ENCODE results near the gene METTL6. TPM values are rescaled to one million over a fixed set of nuclear protein-coding genes. Genes with fewer than 3 reads are reported as not detected.

METTL6 gene
- total RNA-seq, 2 donors from 2014 or later: 12.5 to 14.8 TPM

DNA sequence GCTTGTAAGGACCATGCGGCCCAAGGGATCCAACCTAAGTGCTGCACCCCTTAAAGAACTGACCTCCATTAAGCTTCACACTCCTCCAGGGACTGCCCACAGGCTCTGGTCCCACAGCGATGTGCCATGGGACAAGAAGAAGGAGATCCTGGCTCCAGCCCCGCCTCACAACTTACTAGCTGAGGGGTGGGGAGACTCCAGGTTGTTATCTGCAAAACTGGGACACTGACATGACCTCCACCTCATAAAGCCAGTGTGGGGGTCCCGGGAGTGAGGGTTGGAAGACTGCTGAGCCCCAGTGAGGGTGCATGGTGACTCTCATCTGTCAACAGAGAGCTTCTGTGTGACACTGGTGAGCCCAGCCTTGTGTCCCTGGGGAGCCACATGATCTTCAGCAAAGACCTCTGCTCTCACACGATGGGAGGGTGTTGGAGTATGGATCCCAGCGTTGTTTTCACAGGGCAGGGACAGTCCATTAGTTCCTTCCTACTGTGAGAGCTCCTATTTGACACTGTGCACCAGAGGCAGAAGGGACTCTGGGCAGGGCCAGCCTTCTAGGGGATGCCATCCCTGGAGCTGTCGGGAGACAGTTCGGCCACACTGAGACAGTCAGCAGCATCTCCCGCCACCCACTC is 26.8 kb upstream of the METTL6 start:
- TF ChIP-seq, protein P1, sequence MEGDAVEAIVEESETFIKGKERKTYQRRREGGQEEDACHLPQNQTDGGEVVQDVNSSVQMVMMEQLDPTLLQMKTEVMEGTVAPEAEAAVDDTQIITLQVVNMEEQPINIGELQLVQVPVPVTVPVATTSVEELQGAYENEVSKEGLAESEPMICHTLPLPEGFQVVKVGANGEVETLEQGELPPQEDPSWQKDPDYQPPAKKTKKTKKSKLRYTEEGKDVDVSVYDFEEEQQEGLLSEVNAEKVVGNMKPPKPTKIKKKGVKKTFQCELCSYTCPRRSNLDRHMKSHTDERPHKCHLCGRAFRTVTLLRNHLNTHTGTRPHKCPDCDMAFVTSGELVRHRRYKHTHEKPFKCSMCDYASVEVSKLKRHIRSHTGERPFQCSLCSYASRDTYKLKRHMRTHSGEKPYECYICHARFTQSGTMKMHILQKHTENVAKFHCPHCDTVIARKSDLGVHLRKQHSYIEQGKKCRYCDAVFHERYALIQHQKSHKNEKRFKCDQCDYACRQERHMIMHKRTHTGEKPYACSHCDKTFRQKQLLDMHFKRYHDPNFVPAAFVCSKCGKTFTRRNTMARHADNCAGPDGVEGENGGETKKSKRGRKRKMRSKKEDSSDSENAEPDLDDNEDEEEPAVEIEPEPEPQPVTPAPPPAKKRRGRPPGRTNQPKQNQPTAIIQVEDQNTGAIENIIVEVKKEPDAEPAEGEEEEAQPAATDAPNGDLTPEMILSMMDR (IDR thresholded peaks at IDR 0.05): no peak
- TF ChIP-seq POLR2A (IDR thresholded peaks at IDR 0.05): no peak
- TF ChIP-seq POLR2AphosphoS5 (IDR thresholded peaks at IDR 0.05): no peak
- WGBS: 76% methylated on average over 9 of the region's 9 CpGs
- H3K9me3 ChIP-seq: no peaks in the 10 kb centered on the region
- H3K36me3 ChIP-seq: no peaks in the 10 kb centered on the region
- DNase-seq (ENCODE audit: low spot score): no peak
- intact Hi-C loops (cut with DNase I): no loop called here
- H3K27me3 ChIP-seq (replicated peaks; ENCODE audit: insufficient read depth): no peaks in the 10 kb centered on the region
- H3K4me3 ChIP-seq: no peak overlapping the region
- no peaks in the 10 kb centered on the region for H3K4me1 ChIP-seq (replicated peaks)
- H3K27ac ChIP-seq: no peak overlapping the region

GRCh38 chr3:15453501-15453900 is 26.2 kb upstream of the METTL6 start:
- intact Hi-C loops (cut with DNase I): no loop called here
- no peaks in the 10 kb centered on the region for H3K4me1 ChIP-seq (replicated peaks)
- H3K27me3 ChIP-seq (replicated peaks; ENCODE audit: insufficient read depth): no peaks in the 10 kb centered on the region
- no peak overlapping the region for H3K4me3 ChIP-seq
- no peaks in the 10 kb centered on the region for H3K36me3 ChIP-seq
- WGBS: 87% methylated on average over 8 of the region's 8 CpGs
- DNase-seq (ENCODE audit: low spot score): no peak
- TF ChIP-seq POLR2AphosphoS5 (IDR thresholded peaks at IDR 0.05) (no peak), POLR2A (IDR thresholded peaks at IDR 0.05) (no peak)
- TF ChIP-seq, protein P1 (IDR thresholded peaks at IDR 0.05): no peak
- H3K27ac ChIP-seq: no peak overlapping the region
- H3K9me3 ChIP-seq: no peaks in the 10 kb centered on the region

DNA sequence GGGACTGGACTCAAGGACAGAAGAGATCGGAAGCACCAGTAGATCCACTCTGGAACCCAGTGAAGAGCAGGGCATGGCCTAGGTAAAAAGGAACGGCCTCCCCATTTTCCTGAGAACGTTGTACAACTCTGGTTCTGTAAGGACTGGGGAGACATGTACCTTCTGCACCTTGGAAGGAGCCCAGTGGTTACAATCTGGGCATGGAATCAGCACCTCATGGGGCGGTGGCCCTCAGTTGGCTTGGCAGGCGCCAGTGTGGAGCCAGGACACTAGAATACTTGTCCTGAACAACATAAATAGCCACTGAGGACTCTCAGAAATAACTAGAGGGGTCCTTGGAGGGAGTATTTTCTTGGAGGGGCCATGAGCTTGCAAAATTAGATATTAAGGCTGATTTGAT is 25.6 kb upstream of the METTL6 start:
- H3K27me3 ChIP-seq (replicated peaks; ENCODE audit: insufficient read depth): no peaks in the 10 kb centered on the region
- no peak overlapping the region for H3K27ac ChIP-seq
- H3K4me3 ChIP-seq: no peak overlapping the region
- 91% methylated on average over 5 of the region's 5 CpGs for WGBS
- intact Hi-C loops (cut with DNase I): no loop called here
- no peaks in the 10 kb centered on the region for H3K36me3 ChIP-seq
- H3K4me1 ChIP-seq (replicated peaks): no peaks in the 10 kb centered on the region
- H3K9me3 ChIP-seq: no peaks in the 10 kb centered on the region
- TF ChIP-seq, protein P1 (IDR thresholded peaks at IDR 0.05): no peak
- TF ChIP-seq POLR2AphosphoS5 (IDR thresholded peaks at IDR 0.05): no peak
- TF ChIP-seq POLR2A (IDR thresholded peaks at IDR 0.05): no peak
- no peak for DNase-seq (ENCODE audit: low spot score)

DNA sequence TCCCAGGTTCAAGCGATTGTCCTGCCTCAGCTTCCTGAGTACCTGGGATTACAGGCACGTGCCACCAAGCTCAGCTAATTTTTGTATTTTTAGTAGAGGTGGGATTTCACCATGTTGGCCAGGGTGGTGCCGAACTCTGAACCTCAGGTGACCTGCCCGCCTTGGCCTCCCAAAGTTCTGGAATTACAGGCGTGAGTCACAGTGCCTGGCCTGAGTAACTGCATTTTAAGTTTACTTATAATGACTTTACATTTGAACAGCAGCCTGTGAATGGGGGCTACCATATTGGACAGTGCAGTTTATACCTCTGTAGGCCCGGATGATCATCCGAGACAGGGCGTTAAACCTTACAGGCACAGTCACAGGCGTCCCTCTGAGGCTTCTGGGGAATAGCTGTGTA is 24.8 kb upstream of the METTL6 start:
- no peak overlapping the region for H3K4me3 ChIP-seq

More for the DNA sequence above, 24.8 kb upstream of the METTL6 start:
- intact Hi-C loops (cut with DNase I): no loop called here
- TF ChIP-seq, protein P1 (IDR thresholded peaks at IDR 0.05): no peak
- TF ChIP-seq POLR2A (IDR thresholded peaks at IDR 0.05) (no peak), POLR2AphosphoS5 (IDR thresholded peaks at IDR 0.05) (no peak)
- DNase-seq (ENCODE audit: low spot score): no peak
- 84% methylated on average over 9 of the region's 9 CpGs for WGBS
- no peaks in the 10 kb centered on the region for H3K27me3 ChIP-seq (replicated peaks; ENCODE audit: insufficient read depth)
- no peaks in the 10 kb centered on the region for H3K36me3 ChIP-seq
- no peak overlapping the region for H3K27ac ChIP-seq
- H3K9me3 ChIP-seq: no peaks in the 10 kb centered on the region
- no peaks in the 10 kb centered on the region for H3K4me1 ChIP-seq (replicated peaks)
